ENCODE measurements around the gene CLCA4.
A peak's percentile ranks its signal among the peaks of the same experiment; 100 is the strongest.
"Not testable (repeated sequence)": the region's sequence is repeated elsewhere in the genome, so short reads cannot be mapped to it uniquely, and the experiment has no call there.

Gene CLCA4

DNA sequence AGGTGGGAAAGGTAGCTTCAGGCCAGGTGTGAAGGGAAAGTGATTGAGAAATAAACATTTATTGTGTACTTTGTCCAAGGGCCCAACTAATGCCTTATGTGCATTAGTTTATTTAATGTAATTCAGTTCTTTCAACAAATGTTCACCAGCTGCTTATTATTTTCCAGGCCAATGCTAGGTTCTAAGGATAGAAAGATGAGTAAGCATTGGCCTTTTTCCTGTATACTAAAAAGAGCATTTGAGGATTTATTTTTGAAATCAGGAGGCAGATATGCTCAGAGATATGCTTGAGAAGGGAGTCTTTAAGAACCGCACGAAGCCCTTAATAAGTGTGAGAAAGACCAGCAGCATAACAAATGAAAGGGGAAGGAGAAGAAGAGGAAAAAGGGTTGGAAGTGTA lies 46.2 kb upstream of the CLCA4 start:
- ChIA-PET POLR2A (no interaction called here), CTCF (interaction anchor here (0.6 to 3.9 kb wide), 48 partner anchors 9 to 880 kb away, joined by 3 to 35 read pairs (median 4); partner anchors contain the start of genes CLCA2, ODF2L and SH3GLB1)
- H3K9me3 ChIP-seq (ENCODE audit: control insufficient read depth, insufficient read depth, low read depth, low read length): no peaks in the 10 kb centered on the region
- no peaks in the 10 kb centered on the region for H3K36me3 ChIP-seq (ENCODE audit: control insufficient read depth in 2 of 2, insufficient read depth in 1 of 2, low read length in 2 of 2)
- H3K4me3 ChIP-seq (ENCODE audit: low read depth, low read length): no peak overlapping the region
- TF ChIP-seq HOXA7 (CRISPR knock-in tag; IDR thresholded peaks at IDR 0.05; ENCODE audit: borderline replicate concordance) (no peak), ZNF146 (tag by site-specific recombination; IDR thresholded peaks at IDR 0.05) (no peak), ZNF791 (tag by site-specific recombination; IDR thresholded peaks at IDR 0.05) (no peak), ZNF660 (tag by site-specific recombination; IDR thresholded peaks at IDR 0.05) (no peak), ZNF280C (tag by site-specific recombination; IDR thresholded peaks at IDR 0.05) (no peak)
- no peak overlapping the region for H3K27ac ChIP-seq (ENCODE audit: extremely low read depth, low read depth, low read length)
- no peaks in the 10 kb centered on the region for H3K4me1 ChIP-seq (ENCODE audit: control insufficient read depth, insufficient read depth, low read length)

DNA sequence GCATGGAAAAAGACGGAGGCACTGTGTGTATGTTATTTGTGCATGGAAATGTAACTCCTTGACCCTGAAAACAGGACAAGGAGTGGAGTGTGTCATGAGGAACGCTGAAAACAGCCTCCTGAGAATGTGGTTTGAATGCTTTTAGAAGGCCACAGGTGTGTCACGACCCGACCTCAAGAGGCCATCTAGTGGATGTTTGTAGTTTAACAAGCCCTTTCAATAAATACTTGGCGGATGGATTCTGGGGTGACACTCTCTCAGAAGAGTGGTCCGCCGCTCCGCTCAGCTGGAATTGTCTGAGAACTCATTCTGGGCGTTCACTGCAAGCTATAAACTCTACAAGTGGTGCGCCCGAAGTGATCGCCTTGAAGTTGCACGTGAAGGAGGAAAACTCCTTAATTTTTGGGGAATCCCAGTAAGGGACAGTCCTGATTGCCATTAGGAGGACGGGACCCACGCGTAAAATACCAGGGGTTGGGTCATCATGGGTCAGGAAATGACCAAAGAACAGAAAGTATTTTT lies 44.7 kb upstream of the CLCA4 start:
- POLR2A ChIA-PET; H3K4me3 ChIP-seq (ENCODE audit: low read depth, low read length); H3K9me3 ChIP-seq (ENCODE audit: control insufficient read depth, insufficient read depth, low read depth, low read length); H3K4me1 ChIP-seq (ENCODE audit: control insufficient read depth, insufficient read depth, low read length); H3K36me3 ChIP-seq (ENCODE audit: control insufficient read depth in 2 of 2, insufficient read depth in 1 of 2, low read length in 2 of 2); H3K27ac ChIP-seq (ENCODE audit: extremely low read depth, low read depth, low read length): not testable (repeated sequence)
- peak; percentile 7; the same call in 1 of the 2 replicates for TF ChIP-seq ZNF654 (tag by site-specific recombination; IDR thresholded peaks at IDR 0.05; ENCODE audit: low read depth)
- 0 out of 2 replicates have a peak, but pooled peaks have one; percentile 30 for TF ChIP-seq SCRT2 (tag by site-specific recombination; IDR thresholded peaks at IDR 0.05)
- CTCF ChIA-PET: interaction anchor here (0.5 to 3.9 kb wide), 22 partner anchors 8 to 1080 kb away, joined by 3 to 35 read pairs (median 4); no protein-coding TSS in a partner anchor

DNA sequence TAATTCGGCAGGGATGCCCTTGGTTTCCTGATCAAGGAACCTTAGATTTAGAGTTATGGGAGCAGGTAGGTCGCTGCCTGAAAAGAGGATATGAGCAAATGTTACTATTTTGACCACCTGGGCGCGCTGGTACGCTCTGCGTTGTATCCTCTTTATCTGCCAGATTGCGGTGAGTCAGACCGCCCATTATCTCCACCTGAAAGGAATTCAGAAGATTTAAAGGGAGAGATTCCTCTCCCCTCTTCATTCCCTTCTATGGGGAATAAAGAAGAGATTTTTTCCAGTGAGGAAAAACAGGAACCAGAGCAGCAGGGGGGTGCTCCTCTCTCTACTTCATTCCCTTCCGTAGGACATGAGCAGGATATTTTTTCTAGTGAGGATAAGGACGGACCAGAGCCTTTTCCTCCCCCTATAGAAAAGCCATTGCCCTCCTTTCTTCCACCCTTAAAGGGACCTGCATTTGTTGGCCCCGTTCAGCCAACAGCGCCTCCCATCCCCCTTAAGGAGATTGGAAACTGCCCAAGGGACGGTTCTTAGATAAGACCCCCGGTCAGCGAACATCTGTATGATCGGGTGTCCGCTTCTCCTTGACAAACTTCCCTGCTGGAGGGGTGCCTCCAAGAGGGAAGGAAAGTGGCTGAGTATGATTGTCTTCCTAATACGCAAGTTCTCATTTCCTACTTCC lies 44.0 kb upstream of the CLCA4 start:
- Histone ChIP-seq H3K4me3 (ENCODE audit: low read depth, low read length) (no peak overlapping the region), H3K4me1 (ENCODE audit: control insufficient read depth, insufficient read depth, low read length) (no peaks in the 10 kb centered on the region), H3K27ac (ENCODE audit: extremely low read depth, low read depth, low read length) (no peak overlapping the region), H3K9me3 (ENCODE audit: control insufficient read depth, insufficient read depth, low read depth, low read length) (no peaks in the 10 kb centered on the region), H3K36me3 (ENCODE audit: control insufficient read depth in 2 of 2, insufficient read depth in 1 of 2, low read length in 2 of 2) (no peaks in the 10 kb centered on the region)
- ChIA-PET CTCF (interaction anchor here (0.6 to 3.9 kb wide), 17 partner anchors 10 to 1079 kb away, joined by 3 to 35 read pairs (median 4); no protein-coding TSS in a partner anchor), POLR2A (no interaction called here)
- TF ChIP-seq OSR2 (tag by site-specific recombination; IDR thresholded peaks at IDR 0.05): no peak
- TF ChIP-seq, protein P1, sequence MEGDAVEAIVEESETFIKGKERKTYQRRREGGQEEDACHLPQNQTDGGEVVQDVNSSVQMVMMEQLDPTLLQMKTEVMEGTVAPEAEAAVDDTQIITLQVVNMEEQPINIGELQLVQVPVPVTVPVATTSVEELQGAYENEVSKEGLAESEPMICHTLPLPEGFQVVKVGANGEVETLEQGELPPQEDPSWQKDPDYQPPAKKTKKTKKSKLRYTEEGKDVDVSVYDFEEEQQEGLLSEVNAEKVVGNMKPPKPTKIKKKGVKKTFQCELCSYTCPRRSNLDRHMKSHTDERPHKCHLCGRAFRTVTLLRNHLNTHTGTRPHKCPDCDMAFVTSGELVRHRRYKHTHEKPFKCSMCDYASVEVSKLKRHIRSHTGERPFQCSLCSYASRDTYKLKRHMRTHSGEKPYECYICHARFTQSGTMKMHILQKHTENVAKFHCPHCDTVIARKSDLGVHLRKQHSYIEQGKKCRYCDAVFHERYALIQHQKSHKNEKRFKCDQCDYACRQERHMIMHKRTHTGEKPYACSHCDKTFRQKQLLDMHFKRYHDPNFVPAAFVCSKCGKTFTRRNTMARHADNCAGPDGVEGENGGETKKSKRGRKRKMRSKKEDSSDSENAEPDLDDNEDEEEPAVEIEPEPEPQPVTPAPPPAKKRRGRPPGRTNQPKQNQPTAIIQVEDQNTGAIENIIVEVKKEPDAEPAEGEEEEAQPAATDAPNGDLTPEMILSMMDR (tag by site-specific recombination; IDR thresholded peaks at IDR 0.05): no peak
- no peak for TF ChIP-seq ZNF341 (tag by site-specific recombination; IDR thresholded peaks at IDR 0.05; ENCODE audit: low read depth)
- TF ChIP-seq INSM2 (tag by site-specific recombination; IDR thresholded peaks at IDR 0.05): no peak
- no peak for TF ChIP-seq ZNF433 (tag by site-specific recombination; IDR thresholded peaks at IDR 0.05; ENCODE audit: low read depth)
- no peak for TF ChIP-seq ZNF37A (tag by site-specific recombination; IDR thresholded peaks at IDR 0.05)
- TF ChIP-seq ZNF623 (tag by site-specific recombination; IDR thresholded peaks at IDR 0.05): no peak
- no peak for TF ChIP-seq SP7 (tag by site-specific recombination; IDR thresholded peaks at IDR 0.05)
- TF ChIP-seq ZNF394 (tag by site-specific recombination; IDR thresholded peaks at IDR 0.05; ENCODE audit: borderline replicate concordance): no peak
- no peak for TF ChIP-seq ZNF560 (tag by site-specific recombination; IDR thresholded peaks at IDR 0.05; ENCODE audit: borderline replicate concordance)
- no peak for TF ChIP-seq ZNF701 (tag by site-specific recombination; IDR thresholded peaks at IDR 0.05)
- TF ChIP-seq ZBTB20 (tag by site-specific recombination; IDR thresholded peaks at IDR 0.05): no peak
- TF ChIP-seq ZNF843 (tag by site-specific recombination; IDR thresholded peaks at IDR 0.05): no peak

Measured in HEK293 (cell line).